ENCODE measurements around the gene STARD3.

STARD3 gene

GRCh38 chr17:39634384-39634871 is 2.5 kb upstream of the STARD3 start:
- Histone ChIP-seq H3K4me1 (ENCODE audit: control insufficient read depth in 1 of 2, insufficient read depth in 1 of 2, low read depth in 1 of 2, low read length in 1 of 2) (peaks cover 90 to 95% of the 10 kb centered on the region in 2 experiments), H3K27me3 (no peaks in the 10 kb centered on the region), H3K9me3 (no peaks in the 10 kb centered on the region), H3K27ac (peak overlapping the region; percentile 91), H3K4me3 (ENCODE audit: low read depth in 1 of 2, low read length in 1 of 2) (no peak overlapping the region), H3K36me3 (no peaks in the 10 kb centered on the region)
- TF ChIP-seq, protein P1, sequence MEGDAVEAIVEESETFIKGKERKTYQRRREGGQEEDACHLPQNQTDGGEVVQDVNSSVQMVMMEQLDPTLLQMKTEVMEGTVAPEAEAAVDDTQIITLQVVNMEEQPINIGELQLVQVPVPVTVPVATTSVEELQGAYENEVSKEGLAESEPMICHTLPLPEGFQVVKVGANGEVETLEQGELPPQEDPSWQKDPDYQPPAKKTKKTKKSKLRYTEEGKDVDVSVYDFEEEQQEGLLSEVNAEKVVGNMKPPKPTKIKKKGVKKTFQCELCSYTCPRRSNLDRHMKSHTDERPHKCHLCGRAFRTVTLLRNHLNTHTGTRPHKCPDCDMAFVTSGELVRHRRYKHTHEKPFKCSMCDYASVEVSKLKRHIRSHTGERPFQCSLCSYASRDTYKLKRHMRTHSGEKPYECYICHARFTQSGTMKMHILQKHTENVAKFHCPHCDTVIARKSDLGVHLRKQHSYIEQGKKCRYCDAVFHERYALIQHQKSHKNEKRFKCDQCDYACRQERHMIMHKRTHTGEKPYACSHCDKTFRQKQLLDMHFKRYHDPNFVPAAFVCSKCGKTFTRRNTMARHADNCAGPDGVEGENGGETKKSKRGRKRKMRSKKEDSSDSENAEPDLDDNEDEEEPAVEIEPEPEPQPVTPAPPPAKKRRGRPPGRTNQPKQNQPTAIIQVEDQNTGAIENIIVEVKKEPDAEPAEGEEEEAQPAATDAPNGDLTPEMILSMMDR (IDR thresholded peaks at IDR 0.05), result peak; percentile 66

GRCh38 chr17:39635614-39636176 is 1.2 kb upstream of the STARD3 start:
- Histone ChIP-seq H3K27ac (peak overlapping the region; percentile 91), H3K4me3 (ENCODE audit: low read depth in 1 of 2, low read length in 1 of 2) (peak overlapping the region in 1 of 2 experiments; percentile 89), H3K9me3 (no peaks in the 10 kb centered on the region), H3K36me3 (no peaks in the 10 kb centered on the region), H3K4me1 (ENCODE audit: control insufficient read depth in 1 of 2, insufficient read depth in 1 of 2, low read depth in 1 of 2, low read length in 1 of 2) (peaks cover 89 to 95% of the 10 kb centered on the region in 2 experiments), H3K27me3 (no peaks in the 10 kb centered on the region)
- TF ChIP-seq, protein P1 (IDR thresholded peaks at IDR 0.05), result no peak

DNA sequence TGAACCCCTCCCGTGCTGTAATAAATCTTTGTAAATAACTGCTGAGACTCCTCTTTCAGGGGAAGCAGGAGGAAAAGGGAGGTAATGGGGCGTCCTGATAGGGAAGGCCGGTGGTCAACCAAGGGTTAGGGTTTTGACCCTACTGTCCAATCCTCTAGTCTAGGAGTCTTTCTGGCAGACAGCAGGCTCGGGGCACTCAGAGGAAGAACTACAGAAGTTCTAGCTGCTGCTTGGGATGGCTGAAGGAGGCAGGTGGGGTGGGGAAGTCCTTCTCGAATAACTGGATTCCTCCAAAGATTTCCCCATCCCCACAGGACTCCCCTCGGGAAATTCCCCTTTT is 387 bp upstream of the STARD3 start:
- Histone ChIP-seq H3K27ac (peak overlapping the region; percentile 91), H3K36me3 (no peaks in the 10 kb centered on the region), H3K4me1 (ENCODE audit: control insufficient read depth in 1 of 2, insufficient read depth in 1 of 2, low read depth in 1 of 2, low read length in 1 of 2) (peaks cover 85 to 93% of the 10 kb centered on the region in 2 experiments), H3K4me3 (ENCODE audit: low read depth in 1 of 2, low read length in 1 of 2) (peak overlapping the region; percentile 89 to 90), H3K27me3 (no peaks in the 10 kb centered on the region), H3K9me3 (no peaks in the 10 kb centered on the region)
- TF ChIP-seq, protein P1 (IDR thresholded peaks at IDR 0.05), result no peak

DNA sequence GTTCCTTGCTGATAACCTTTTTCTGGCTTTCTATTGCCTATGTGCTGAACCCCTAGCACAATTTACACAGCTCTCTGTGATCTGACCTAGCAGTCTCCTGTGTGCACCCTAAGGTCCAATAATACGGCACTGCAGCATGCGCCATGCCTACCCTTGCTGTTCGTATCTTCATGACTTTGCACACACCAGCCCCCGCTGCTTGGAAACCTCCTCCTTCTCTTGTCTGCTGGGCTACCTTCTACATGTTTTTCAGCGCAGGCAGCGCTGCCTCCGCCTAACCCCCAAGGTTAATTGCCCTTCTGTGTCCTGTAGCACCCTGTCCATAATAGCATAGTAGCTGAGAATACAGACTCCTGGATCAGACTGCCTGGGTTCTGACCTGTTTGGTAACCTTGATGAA is 1.4 kb downstream of the STARD3 start:
- Histone ChIP-seq H3K27me3 (no peaks in the 10 kb centered on the region), H3K4me1 (ENCODE audit: control insufficient read depth in 1 of 2, insufficient read depth in 1 of 2, low read depth in 1 of 2, low read length in 1 of 2) (peaks cover 81 to 83% of the 10 kb centered on the region in 2 experiments), H3K27ac (peak overlapping the region; percentile 91), H3K9me3 (no peaks in the 10 kb centered on the region), H3K36me3 (no peaks in the 10 kb centered on the region), H3K4me3 (ENCODE audit: low read depth in 1 of 2, low read length in 1 of 2) (peak overlapping the region; percentile 89 to 90)
- TF ChIP-seq, protein P1 (IDR thresholded peaks at IDR 0.05), result no peak

DNA sequence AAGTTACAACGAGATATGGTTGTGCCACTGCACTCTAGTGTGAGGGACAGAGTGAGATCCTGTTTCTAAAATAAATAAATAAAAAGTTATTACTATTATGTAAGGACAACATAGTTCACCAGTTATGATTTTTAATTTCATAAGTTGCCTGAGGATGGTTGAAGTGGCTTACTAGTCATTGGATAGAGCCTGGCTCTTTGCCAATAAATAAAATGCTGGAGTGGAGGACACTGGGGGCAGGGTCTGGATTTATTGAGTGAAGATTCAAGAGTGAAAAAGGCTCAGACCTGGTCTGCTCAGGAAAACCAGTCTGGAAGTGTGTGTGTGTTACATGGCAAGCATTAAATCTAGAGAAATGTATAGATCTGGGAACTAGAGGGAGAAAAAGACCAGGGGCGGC is 2.1 kb downstream of the STARD3 start:
- no peaks in the 10 kb centered on the region for H3K27me3 ChIP-seq
- H3K36me3 ChIP-seq, result no peaks in the 10 kb centered on the region
- TF ChIP-seq, protein P1 (IDR thresholded peaks at IDR 0.05), result no peak
- no peak overlapping the region for H3K4me3 ChIP-seq (ENCODE audit: low read depth in 1 of 2, low read length in 1 of 2)
- H3K4me1 ChIP-seq (ENCODE audit: control insufficient read depth in 1 of 2, insufficient read depth in 1 of 2, low read depth in 1 of 2, low read length in 1 of 2), result peaks cover 74 to 77% of the 10 kb centered on the region in 2 experiments
- no peaks in the 10 kb centered on the region for H3K9me3 ChIP-seq
- H3K27ac ChIP-seq, result no peak overlapping the region
